Panc1 (cell line): ENCODE results near the gene IGFL3. TPM values are rescaled to one million over a fixed set of nuclear protein-coding genes. Genes with fewer than 3 reads are reported as not detected.

Source experiments
- ATAC-seq: fragments of 200-7000 bp; cut with Tn5 transposase; 2 replicates; pipeline ENCODE4 v1.9.1; 2020; ENCODE audit warnings: mild to moderate bottlenecking, moderate library complexity
- BruUV-seq: library from RNA; stranded (reverse); fragments of 400-500 nt; replicated peaks from 2 replicates; lab custom pipeline; 2021; lab: Mats Ljungman, UMichigan
- CTCF ChIA-PET: fragments of 300-600 bp; sonication (Branson Sonifier 250); formaldehyde crosslinking; loops from one replicate; lab custom pipeline; 2022; ENCODE audit warnings: antibody characterized with exemption; lab: Charles Lee
- POLR2A ChIA-PET: fragments of 300-600 bp; sonication (Branson Sonifier 250); formaldehyde crosslinking; loops from one replicate; lab custom pipeline; 2022; ENCODE audit warnings: antibody characterized with exemption; lab: Charles Lee
- DNase-seq: peaks from one replicate; pipeline ENCODE4 v3.0.0-alpha.2; 2010; ENCODE audit warnings: low read depth, low spot score
- H3K27ac ChIP-seq: 2 replicates; pipeline ENCODE4 v1.5.1; 2011; ENCODE audit warnings: mild to moderate bottlenecking, low read length, inconsistent platforms
- H3K27me3 ChIP-seq: fragments of 200-500 bp; sonication (Bioruptor generic); 2 replicates; pipeline ENCODE4 v1.6.0; 2014; ENCODE audit warnings: low read length, inconsistent platforms; ENCODE audit not compliant: control insufficient read depth, insufficient read depth
- H3K36me3 ChIP-seq: fragments of 200-500 bp; sonication (Bioruptor generic); 2 replicates; pipeline ENCODE4 v1.5.1; 2014; ENCODE audit warnings: inconsistent platforms, mild to moderate bottlenecking, low read length, moderate library complexity; ENCODE audit not compliant: control insufficient read depth, insufficient read depth
- H3K4me1 ChIP-seq: 2 replicates; pipeline ENCODE4 v1.5.1; 2011; ENCODE audit warnings: inconsistent platforms, mild to moderate bottlenecking, low read length, moderate library complexity; ENCODE audit not compliant: control insufficient read depth, insufficient read depth
- H3K4me3 ChIP-seq, 2 experiments: 2 replicates each; pipeline ENCODE4 v1.5.1; 2011 to 2012; ENCODE audit warnings: low read depth in 2 of 2, low read length in 2 of 2, mild to moderate bottlenecking in 2 of 2, inconsistent platforms in 1 of 2, moderate library complexity in 1 of 2
- H3K9me3 ChIP-seq: fragments of 200-500 bp; sonication (Bioruptor generic); 2 replicates; pipeline ENCODE4 v1.5.1; 2014; ENCODE audit warnings: low read depth, mild to moderate bottlenecking, inconsistent platforms, low read length, moderate library complexity; ENCODE audit not compliant: control insufficient read depth, insufficient read depth
- CTCF ChIP-seq: fragments of 450-650 bp; IDR thresholded peaks from 2 replicates; pipeline ENCODE4 v1.5.1; 2017; ENCODE audit warnings: mild to moderate bottlenecking
- POLR2AphosphoS5 ChIP-seq: IDR thresholded peaks from 2 replicates; pipeline ENCODE4 v1.6.1; 2012; ENCODE audit warnings: mild to moderate bottlenecking, low read depth, low read length, moderate library complexity
- REST ChIP-seq, 2 experiments: IDR thresholded peaks; 2 replicates each; pipeline ENCODE4 v1.6.1; 2011 to 2012; ENCODE audit warnings: low read depth in 2 of 2, control low read depth in 1 of 2, low read length in 1 of 2, mild to moderate bottlenecking in 1 of 2, moderate library complexity in 1 of 2; ENCODE audit not compliant: insufficient read depth in 1 of 2
- SIN3A ChIP-seq: IDR thresholded peaks from 2 replicates; pipeline ENCODE4 v1.6.1; 2012; ENCODE audit warnings: low read depth, mild to moderate bottlenecking, low read length, moderate library complexity, borderline replicate concordance; ENCODE audit not compliant: insufficient read depth
- TCF7L2 ChIP-seq: IDR thresholded peaks from 2 replicates; pipeline ENCODE4 v1.6.1; 2011; ENCODE audit warnings: mild to moderate bottlenecking, low read depth, low read length, inconsistent platforms
- in situ Hi-C: cut with HindIII; loops from 2 replicates; pipeline ENCODE4 v1.10.0; 2016; ENCODE audit warnings: low sequenced_read_pairs, low pct_unique_long_range_greater_than_20kb
- intact Hi-C: fragments of 100-400 bp; cut with micrococcal nuclease; formaldehyde crosslinking; loops from one replicate; pipeline ENCODE4 v1.10.0; 2022; ENCODE audit not compliant: unreplicated experiment
- total RNA-seq: library from RNA; stranded (reverse); gene quantifications from one replicate; pipeline ENCODE4 v1.2.1, GENCODE V29; 2021; ENCODE audit not compliant: unreplicated experiment

The IGFL3 gene
- total RNA-seq, 1 experiment from 2014 or later = not detected

GRCh38 chr19:46077815-46078167 is 46.7 kb downstream of the IGFL3 start:
- Histone ChIP-seq H3K36me3 (no peaks in the 10 kb centered on the region), H3K27ac (no peak overlapping the region), H3K9me3 (no peaks in the 10 kb centered on the region), H3K4me1 (no peaks in the 10 kb centered on the region; the same call in 1 of the 2 replicates), H3K4me3 (peak overlapping the region; percentile 37 to 67), H3K27me3 (peaks cover 13% of the 10 kb centered on the region)
- BruUV-seq = no TSS peak
- ATAC-seq (no peak), DNase-seq (no peak)
- in situ Hi-C loops = no loop called here
- TF ChIP-seq TCF7L2 = no peak
- TF ChIP-seq POLR2AphosphoS5 = no peak
- no peak for TF ChIP-seq REST (IDR thresholded peaks at IDR 0.05; ENCODE audit: insufficient read depth in 1 of 2, low read depth in 2 of 2, low read length in 1 of 2)
- no peak for TF ChIP-seq SIN3A
- TF ChIP-seq CTCF = peak; percentile 28
- CTCF ChIA-PET = interaction anchor here (0.5 to 1.4 kb wide), 11 partner anchors 38 to 187 kb away, joined by 3 to 8 read pairs (median 4); no protein-coding TSS in a partner anchor
- POLR2A ChIA-PET = no interaction called here
- intact Hi-C loops = loop anchor here (1.0 kb wide), 1 partner anchor 48 kb away; no protein-coding TSS in a partner anchor

- in situ Hi-C loops = no loop called here
- peak; percentile 95 for ATAC-seq
- intact Hi-C loops = loop anchor here (1.0 kb wide), 1 partner anchor 48 kb away; no protein-coding TSS in a partner anchor
- Histone ChIP-seq H3K4me1 (no peaks in the 10 kb centered on the region; the same call in 1 of the 2 replicates), H3K27ac (no peak overlapping the region), H3K27me3 (peaks cover 13% of the 10 kb centered on the region), H3K4me3 (peak overlapping the region; percentile 37 to 67), H3K9me3 (no peaks in the 10 kb centered on the region), H3K36me3 (no peaks in the 10 kb centered on the region)
- no TSS peak for BruUV-seq
- POLR2A ChIA-PET = no interaction called here
- CTCF ChIA-PET = interaction anchor here (0.9 to 1.4 kb wide), 3 partner anchors 45 to 108 kb away, joined by 3 to 6 read pairs (median 5); no protein-coding TSS in a partner anchor
- TF ChIP-seq SIN3A = no peak
- peak; percentile 93 for TF ChIP-seq CTCF
- no peak for TF ChIP-seq POLR2AphosphoS5
- TF ChIP-seq TCF7L2 = no peak
- no peak for DNase-seq
Observed at GRCh38 chr19:46076951-46077814, 47.3 kb downstream of the IGFL3 start.
